ENCODE measurements around the gene ATP11A.

The ATP11A gene

DNA sequence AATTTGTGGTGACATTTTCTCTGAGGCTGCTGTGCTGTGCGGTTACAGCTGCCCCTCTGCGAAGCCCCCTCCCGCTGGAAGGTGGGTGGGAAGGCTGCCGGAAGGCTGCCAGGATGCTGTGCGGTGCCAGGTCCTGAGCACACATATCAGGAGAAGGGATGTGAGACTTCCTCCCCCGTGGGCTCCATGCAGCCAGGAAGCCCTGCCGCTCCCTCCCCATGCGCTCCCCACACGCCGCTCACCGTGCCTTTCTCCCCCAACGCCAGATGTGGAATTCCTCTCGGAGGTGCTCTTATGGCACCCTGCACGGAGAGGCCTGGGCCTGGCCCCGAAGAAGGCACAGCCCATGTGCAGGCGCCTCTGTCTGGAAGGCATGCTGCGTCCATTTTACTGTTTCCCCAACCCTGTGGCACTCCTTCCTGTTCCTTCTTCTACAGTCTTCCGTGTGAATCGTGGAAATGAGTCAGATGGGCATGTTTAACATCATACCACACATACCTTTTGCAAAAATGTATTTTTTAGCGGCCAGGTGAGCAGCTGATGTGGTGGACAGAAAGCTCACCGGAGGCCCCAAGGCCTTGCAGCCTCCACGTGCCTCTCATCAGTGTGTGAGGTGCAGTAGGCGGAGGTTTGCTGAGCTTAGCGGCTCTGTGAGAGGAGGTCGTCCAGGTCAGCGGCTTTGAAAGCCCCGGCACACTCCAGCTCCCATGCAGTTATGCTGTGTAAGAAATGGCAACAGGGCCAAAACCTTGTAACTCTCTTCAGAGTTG is 88.0 kb downstream of the ATP11A start:
- POLR2A ChIA-PET, result no interaction called here
- CTCF ChIA-PET, result no interaction called here
- DNase-seq (ENCODE audit: low read depth, low spot score), result no peak
- H3K4me3 ChIP-seq (ENCODE audit: low read depth, low read length), result no peak overlapping the region
- TF ChIP-seq, protein P1, sequence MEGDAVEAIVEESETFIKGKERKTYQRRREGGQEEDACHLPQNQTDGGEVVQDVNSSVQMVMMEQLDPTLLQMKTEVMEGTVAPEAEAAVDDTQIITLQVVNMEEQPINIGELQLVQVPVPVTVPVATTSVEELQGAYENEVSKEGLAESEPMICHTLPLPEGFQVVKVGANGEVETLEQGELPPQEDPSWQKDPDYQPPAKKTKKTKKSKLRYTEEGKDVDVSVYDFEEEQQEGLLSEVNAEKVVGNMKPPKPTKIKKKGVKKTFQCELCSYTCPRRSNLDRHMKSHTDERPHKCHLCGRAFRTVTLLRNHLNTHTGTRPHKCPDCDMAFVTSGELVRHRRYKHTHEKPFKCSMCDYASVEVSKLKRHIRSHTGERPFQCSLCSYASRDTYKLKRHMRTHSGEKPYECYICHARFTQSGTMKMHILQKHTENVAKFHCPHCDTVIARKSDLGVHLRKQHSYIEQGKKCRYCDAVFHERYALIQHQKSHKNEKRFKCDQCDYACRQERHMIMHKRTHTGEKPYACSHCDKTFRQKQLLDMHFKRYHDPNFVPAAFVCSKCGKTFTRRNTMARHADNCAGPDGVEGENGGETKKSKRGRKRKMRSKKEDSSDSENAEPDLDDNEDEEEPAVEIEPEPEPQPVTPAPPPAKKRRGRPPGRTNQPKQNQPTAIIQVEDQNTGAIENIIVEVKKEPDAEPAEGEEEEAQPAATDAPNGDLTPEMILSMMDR (IDR thresholded peaks at IDR 0.05; ENCODE audit: insufficient read depth, low read length, missing control alignments), result no peak

DNA sequence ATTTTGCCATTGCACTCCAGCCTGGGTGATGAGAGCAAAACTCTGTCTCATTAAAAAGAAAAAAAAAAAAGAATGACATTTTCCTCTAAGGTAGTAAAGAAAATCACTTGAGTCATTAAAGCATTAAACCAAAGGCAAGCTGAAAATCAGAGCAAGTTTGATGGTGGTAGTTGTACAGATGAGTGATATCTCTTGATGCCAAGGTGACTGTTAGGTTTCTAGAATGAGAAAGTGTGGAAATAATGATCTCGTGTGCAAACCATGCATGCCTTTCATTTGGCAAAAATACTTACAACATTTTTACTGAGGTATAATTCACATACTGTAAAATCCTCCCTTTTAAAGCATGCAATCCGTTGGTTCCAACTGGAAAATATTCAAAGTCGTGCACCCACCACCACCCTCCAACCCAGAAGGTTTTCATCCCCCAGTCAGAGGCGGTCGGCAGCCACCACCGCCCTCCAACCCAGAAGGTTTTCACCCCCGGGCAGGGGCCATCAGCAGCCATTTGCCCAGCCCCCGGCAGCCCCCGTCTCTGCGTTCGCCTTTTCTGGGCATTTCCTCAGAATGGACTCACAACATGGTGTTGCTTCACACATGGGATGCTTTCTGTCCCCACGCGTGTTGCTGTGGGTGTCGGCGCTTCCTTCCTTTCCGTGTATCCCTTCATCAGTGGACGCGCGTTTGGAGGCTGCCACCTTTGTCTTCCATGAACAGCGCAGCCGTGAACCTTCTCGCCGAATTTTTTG is 90.2 kb downstream of the ATP11A start:
- CTCF ChIA-PET, result interaction anchor here (0.5 kb wide), 1 partner anchor 147 kb away, joined by 3 read pairs; no protein-coding TSS in a partner anchor
- TF ChIP-seq, protein P1 (IDR thresholded peaks at IDR 0.05; ENCODE audit: insufficient read depth, low read length, missing control alignments), result no peak
- H3K4me3 ChIP-seq (ENCODE audit: low read depth, low read length), result no peak overlapping the region
- no peak for DNase-seq (ENCODE audit: low read depth, low spot score)
- POLR2A ChIA-PET, result no interaction called here

DNA sequence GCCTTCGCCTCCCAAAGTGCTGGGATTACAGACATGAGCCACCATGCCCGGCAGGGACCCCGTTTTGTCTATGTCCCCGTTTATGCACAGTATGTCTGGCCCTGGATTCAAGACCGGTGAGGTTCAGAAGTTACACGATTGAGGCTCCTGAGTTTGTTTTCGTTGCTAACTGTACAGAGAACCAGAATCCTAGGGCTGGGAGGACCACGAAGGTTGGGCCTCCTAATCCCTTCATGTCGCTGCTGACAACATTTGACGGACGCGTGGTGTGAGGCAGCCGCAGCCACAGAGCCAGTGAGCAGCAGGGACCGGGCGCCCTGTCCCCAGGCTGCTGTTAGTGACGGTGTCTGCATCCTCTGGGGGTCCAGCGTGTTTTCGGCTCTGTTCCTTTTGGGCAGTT is 91.4 kb downstream of the ATP11A start:
- no peak for DNase-seq (ENCODE audit: low read depth, low spot score)
- ChIA-PET CTCF (no interaction called here), POLR2A (interaction anchor here (0.6 kb wide), 1 partner anchor 88 kb away, joined by 3 read pairs; no protein-coding TSS in a partner anchor)
- no peak overlapping the region for H3K4me3 ChIP-seq (ENCODE audit: low read depth, low read length)
- TF ChIP-seq, protein P1 (IDR thresholded peaks at IDR 0.05; ENCODE audit: insufficient read depth, low read length, missing control alignments), result no peak

DNA sequence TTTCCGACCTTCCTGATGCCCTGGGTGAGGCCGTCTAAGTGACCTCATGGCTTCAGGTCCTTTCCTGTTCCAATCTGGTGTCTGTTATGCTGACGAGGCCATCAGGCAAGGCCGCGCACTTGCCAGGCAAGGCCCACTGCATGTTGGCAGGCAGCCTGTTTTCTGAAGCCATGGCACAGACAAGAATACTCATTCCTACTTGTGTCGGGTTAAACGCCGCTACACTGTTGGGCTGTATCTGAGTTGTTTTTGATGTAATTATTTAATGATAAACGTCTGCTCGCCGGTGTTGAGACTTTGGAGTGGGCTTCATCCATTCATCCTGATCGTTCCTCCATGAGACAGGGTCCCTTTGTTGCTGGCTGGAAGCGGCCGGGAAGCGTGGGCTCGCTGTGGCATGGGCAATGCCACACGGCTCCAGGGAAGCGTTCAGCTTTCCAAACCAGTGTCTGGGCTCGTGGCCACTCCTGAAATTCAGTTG is 92.1 kb downstream of the ATP11A start:
- ChIA-PET CTCF (no interaction called here), POLR2A (no interaction called here)
- TF ChIP-seq, protein P1 (IDR thresholded peaks at IDR 0.05; ENCODE audit: insufficient read depth, low read length, missing control alignments), result no peak
- DNase-seq (ENCODE audit: low read depth, low spot score), result no peak
- no peak overlapping the region for H3K4me3 ChIP-seq (ENCODE audit: low read depth, low read length)

DNA sequence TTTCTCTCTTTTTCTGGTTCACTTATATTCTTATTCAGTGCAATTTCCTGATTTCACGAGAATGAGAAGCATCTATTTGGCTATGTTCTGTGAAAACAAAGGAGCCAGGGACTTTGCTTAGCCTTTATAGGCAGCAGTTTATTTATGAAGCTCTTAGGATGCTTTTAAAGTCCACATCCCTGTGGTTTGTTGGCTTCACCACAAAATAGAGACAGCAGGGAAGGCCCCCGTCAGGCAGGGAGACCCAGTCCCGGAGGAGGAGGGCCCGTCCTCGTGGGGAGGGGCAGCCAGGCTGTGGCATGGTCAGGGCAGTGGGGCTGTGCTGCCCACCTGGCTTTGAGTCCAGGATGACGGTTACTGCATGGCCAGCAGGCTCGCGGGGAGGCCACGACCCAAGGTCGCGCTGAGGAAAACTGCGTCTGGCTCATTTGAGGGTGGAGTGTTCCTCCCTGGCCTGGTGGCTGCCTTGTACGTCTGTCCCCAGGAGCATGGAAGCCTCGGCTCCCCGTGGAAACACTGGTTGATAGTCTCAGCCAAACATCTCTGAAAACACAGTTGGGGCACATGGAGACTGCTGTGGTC is 92.7 kb downstream of the ATP11A start:
- CTCF ChIA-PET, result no interaction called here
- POLR2A ChIA-PET, result no interaction called here
- no peak for DNase-seq (ENCODE audit: low read depth, low spot score)
- TF ChIP-seq, protein P1 (IDR thresholded peaks at IDR 0.05; ENCODE audit: insufficient read depth, low read length, missing control alignments), result no peak
- H3K4me3 ChIP-seq (ENCODE audit: low read depth, low read length), result no peak overlapping the region

Measured in AG04449 (cell line).